Subcutaneous adipose tissue (tissue), 4 donors: Measurements from ENCODE around the gene RPA1. TPM values are rescaled to one million over a fixed set of nuclear protein-coding genes. Genes with fewer than 3 reads are reported as not detected.

Source experiments
- CTCF ChIP-seq: fragments of 450-650 bp; IDR thresholded peaks from one replicate; pipeline ENCODE4 v1.5.1; 2016; ENCODE audit warnings: low read depth, mild to moderate bottlenecking, control low read depth, antibody characterized with exemption, moderate library complexity
- total RNA-seq, 4 donors: library from RNA; depleted of rRNA; stranded (reverse); fragments of >200 nt; gene quantifications; one replicate each; pipeline ENCODE4 v1.1.0, GENCODE V29; 2016

RPA1 gene
- total RNA-seq, 4 donors from 2014 or later = 29.3 to 34.3 (median 31.1) TPM

DNA sequence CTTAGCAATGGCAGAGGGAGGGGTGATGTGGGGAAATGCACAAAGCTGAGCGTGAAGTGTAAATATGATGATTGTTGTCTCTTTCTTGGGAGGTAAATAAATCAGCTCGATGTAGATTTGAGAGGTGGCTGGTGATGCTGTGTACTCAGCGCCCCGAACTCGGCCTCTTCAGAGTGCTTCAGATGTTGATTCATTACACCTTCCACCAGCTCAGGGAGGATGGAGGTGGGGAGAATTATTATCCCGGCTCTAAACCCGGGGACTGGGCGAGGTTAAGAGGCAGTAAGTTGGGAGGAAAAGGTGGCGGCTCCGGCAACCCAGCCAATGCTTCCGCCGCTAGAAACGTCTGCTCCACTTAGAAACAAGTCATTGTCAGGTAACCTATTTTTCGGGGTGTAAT lies 86.5 kb downstream of the RPA1 start:
- no peak for TF ChIP-seq CTCF

GRCh38 chr17:1916963-1917715 lies 87.3 kb downstream of the RPA1 start:
- TF ChIP-seq CTCF = no peak

- TF ChIP-seq CTCF = no peak
Measured at GRCh38 chr17:1918346-1919162, 88.7 kb downstream of the RPA1 start.

DNA sequence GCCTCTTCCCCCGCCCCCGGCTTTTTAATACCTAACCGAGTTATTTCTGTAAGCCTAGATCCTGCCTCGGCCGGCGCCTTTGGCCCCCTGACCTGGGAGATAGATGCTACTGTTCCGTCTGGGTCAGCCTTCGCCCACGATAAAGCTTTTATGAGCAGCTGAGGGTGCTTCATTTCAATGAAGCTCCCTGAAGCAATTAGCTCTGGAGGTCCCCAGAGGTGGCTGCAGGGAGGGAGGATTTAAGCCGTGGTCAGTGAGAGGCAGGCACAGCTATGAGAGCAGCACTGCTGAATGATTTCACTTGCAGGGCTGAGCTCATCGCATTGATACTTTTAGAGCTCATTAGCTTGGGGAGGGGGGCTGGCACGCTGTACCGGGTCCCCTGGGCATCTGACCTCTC lies 89.4 kb downstream of the RPA1 start:
- TF ChIP-seq CTCF = no peak

GRCh38 chr17:1920948-1921351 lies 91.1 kb downstream of the RPA1 start:
- TF ChIP-seq CTCF = no peak

DNA sequence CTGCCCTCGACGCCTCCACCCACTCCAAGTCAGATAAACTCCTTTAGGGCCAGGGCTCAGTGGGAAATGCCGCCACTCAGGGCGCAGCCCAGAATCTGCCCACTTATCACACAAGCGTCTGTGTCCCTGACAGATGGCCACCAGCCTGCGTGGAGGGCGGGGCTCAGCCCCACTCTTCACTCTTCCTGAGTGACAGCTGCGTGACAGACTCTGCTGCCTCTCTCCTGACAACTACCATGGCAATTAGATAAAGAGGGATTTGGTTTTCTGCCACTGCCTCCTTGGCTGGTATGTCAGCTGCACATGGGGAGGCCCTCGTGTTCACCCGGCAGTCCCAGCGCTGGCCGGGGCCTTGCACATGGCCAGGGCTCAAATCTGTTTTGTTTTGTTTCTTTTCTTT lies 99.2 kb downstream of the RPA1 start:
- TF ChIP-seq CTCF = no peak

GRCh38 chr17:1930337-1930645 lies 100.5 kb downstream of the RPA1 start:
- TF ChIP-seq CTCF = no peak
